GM18870 (cell line): ENCODE results near the gene AMD1.
"Not testable (repeated sequence)": the region's sequence is repeated elsewhere in the genome, so short reads cannot be mapped to it uniquely, and the experiment has no call there.

Experiments used
- ATAC-seq: cut with Tn5 transposase; IDR thresholded peaks from one replicate; pipeline ENCODE4 v1.9.1; 2021; ENCODE audit warnings: moderate library complexity; ENCODE audit not compliant: unreplicated experiment

The AMD1 gene

DNA sequence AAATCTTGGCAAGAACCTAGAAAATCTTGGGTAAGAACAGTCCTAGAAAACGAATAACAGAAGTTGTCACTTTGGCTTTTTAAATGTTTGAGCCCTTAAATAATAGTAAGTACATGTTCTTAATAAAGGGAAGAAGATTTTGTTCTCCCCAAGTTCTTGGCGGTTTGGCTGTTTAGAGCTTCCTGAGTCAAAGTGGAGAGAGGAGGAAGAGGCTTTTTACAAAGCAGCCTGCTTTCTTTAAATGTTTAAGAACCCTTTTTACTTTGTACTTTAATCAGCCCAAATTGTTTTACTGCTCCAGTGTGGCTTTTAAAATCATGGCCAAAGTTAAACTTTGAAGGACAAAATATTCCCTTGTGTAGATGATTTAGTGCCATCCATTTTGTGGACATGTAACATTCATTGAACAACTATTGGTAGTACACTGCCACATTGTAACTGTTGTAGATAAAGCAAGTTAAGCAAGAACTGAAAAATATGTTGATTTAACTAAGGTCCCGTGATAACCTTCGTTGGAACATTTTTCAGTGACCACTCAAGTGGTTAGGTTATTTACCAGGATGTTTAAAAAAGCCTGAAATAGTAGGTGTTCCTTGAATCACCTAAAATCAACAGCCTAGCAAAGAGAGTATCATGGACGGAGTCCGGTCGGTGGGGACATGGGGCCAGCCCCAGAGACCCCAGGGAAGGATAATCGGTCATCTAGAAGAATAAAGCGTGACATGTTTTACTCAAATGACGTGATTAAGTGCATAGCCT is 2.4 kb downstream of the AMD1 start:
- no peak for ATAC-seq

DNA sequence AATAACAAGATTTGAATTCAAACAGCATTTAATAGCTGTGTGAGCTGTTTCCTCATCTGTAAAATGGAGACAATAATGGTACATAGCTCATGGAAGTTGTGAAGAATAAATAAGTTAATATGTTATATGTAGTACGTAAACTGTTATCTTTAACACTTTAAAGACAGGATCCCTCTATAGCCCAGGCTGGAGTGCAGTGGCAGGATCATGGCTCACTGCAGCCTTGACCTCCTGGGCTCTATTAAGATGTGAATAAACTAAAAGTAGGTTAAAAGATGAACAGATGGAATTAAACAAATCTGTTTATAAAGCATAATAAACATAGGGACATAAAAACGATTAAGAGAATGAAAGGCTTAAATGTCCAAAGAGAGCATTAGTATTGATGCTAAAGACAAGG is 3.0 kb downstream of the AMD1 start:
- ATAC-seq, result no peak

DNA sequence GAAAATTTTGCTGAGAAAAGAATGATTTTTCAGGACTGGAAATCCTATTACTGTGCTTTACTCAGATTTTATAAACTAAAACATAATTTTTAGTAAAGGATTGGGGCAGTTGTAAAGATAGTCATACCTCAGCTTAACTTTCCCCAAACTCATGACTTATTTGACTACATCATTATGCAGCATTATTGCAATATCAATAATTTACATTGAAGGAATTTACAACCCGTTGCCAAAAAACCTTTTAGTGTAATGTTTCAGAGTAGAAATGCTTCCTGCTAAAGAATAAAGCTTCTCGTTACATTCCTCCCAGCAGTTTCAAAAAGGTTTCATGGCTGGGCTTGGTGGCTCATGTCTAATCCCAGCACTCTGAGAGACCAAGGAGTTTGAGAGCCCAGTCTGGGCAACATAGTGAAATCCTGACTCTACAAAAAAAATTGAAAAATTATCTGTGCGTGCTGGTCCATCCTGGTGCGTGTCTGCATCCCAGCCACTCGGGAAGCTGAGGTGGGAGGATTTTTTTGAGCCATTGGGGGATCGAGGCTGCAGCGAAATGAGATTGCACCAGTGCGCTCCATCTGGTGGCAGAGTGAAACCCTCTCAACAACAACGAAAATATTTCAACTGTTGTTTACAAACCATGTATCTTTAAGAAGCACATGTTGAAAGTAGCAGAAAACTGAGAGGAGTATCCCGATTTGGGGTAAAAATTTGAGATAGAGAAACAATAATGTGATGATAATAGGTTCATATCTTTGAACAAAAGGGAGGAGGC is 4.4 kb downstream of the AMD1 start:
- ATAC-seq, result no peak

DNA sequence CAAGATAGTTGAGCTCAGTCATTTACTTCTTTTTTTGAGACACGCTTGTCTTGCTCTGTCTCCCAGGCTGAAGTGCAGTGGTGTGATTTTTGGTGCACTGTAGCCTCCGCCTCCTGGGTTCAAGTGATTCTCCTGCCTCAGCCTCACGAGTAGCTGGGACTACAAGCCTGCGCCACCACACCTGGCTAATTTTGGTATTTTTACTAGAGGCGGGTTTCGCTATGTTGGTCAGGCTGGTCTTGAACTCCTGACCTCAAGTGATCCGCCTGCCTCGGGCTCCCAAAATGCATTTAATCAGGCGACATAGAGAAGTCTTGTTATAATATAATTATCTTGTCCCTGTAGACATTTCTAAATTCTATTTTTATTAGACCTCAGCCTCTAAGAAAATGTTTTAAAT is 6.1 kb downstream of the AMD1 start:
- ATAC-seq, result no peak

DNA sequence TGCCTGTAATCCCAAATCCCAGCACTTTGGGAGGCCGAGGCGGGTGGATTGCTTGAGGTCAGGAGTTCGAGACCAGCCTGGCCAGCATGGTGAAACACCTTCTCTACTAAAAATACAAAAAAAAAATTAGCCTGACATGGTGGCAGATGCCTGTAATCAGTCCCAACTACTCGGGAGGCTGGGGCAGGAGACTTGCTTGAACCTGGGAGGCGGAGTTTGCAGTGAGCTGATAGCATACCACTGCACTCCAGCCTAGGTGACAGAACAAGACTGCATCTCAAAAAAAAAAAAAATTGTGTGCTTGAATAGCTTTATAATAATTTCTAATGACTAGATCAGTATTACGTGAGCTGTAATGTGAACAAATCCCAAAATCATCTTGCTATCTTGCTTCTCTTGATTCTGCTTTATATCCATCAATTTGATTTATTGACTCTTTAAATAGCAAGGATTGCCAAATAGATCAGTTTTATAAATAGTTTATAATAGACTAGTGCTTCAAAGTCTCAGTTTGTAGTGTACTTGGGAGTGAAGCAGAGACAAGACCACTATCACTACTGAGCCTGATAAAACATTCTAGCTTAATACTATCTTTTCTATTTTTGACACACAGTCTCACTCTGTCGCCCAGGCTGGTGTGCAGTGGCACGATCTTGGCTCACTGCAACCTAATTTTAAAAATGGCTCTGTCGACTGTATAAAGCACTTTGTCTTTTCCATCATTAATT is 7.1 kb downstream of the AMD1 start:
- no peak for ATAC-seq

DNA sequence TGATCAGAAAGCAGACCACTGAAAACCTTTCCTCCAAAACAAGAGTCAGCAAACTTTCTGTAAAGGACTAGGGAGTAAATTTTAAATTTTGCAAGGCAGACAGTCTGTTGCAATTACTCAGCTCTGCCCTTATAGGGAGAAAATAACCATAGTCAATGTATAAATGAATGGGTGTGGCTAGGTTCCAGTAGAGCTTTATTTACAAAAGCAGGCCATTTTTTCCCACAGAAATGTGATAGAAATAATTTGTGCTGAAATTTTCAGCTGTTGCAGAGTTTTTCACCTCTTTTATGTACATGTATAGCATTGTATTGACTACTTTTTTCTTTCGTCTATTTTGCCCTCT is 7.7 kb downstream of the AMD1 start:
- no peak for ATAC-seq

DNA sequence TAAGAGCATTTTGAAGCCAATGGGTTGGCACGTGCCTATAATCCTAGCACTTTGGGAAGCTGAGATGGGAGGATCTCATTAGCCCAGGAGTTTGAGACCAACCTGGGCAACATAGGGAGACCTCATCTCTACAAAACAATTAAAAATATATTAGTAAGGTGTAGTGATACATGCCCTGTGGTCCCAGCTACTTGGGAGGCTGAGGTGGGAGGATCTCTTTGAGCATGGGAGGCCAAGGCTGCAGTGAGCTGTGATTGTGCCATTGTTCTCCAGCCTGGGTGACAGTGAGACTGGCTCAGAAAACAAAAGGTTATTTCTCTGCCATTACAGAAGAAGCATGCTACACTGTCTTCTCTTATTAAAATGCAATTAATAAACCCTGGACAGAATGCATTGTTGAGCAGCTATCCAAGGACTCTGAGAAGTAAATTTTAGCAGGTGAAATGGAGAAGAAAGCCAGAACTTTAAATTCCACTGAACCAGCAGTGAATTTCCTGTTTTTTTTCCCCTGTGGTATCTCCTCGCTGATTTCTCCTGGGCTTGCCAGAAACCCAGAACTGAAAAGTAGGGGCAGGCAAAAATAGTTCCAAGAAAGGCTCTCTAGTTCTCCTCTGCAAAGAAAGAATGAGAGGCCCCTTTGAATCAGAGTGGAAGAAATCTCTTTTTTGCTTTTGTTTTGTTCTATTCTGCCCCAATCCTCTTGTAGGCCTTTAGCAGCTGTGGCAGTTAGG is 8.4 kb downstream of the AMD1 start:
- ATAC-seq, result no peak

DNA sequence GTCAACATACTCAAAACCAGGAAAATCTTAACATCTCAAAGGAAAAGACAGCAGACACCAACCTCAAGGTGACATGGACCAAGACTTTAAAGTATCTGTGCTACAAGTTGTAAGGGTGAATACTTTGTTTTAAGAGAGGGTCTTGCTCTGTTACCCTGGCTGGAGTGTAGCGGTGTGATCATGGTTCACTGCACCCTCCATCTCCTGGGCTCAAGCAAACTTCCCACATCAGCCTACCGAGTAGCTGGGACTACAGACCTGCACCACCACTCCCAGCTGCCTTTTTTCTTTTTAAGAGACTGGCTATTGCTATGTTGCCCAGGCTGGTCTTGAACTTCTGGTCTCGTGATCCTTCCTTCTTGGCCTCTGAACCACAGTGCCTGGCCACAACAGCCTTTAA is 9.7 kb downstream of the AMD1 start:
- no peak for ATAC-seq

DNA sequence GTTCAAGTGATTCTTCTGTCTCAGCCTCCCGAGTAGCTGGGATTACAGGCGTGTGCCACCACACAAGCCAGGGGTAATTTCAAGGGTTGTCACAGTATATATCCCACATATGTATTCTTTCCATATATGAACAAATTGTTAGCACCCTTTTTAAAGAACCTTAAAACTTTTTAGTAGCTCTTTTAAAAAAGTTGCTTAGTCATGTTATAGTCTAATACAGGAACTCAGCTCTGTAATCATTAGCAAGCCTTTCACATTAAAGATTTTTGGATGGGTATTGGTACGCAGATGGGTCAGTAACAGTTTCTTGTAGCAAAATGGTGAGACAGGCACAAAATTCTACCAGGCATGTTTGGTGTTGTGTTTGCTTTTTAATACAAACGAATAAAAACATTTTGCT is 10.9 kb downstream of the AMD1 start:
- no peak for ATAC-seq

DNA sequence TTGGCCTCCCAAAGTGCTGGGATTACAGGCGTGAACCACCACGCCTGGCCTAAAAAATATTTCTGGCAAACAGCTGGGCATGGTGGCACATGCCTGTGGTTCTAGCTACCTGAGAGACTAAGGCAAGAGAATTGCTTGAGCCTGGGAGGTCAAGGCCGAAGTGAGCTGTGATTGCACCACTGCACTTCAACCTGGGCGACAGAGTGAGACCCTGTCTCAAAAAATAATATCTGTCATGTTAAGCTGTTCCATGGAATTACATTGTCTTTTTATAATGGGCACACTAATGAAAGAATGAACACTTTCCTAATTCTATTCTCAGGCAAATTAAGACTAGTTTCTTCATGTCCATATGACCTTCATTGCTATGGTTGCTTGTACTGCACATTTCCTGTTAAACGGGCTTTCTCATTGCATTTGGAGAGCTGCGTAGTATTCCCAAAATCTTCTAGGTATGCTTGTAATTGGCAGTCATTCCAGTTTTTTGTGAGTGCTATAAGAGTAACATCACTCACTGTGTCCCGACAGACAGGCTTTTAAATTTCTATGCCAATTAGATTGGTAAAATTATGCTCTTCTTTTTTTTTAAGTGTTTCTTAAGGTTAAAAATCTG is 12.1 kb downstream of the AMD1 start:
- no peak for ATAC-seq

DNA sequence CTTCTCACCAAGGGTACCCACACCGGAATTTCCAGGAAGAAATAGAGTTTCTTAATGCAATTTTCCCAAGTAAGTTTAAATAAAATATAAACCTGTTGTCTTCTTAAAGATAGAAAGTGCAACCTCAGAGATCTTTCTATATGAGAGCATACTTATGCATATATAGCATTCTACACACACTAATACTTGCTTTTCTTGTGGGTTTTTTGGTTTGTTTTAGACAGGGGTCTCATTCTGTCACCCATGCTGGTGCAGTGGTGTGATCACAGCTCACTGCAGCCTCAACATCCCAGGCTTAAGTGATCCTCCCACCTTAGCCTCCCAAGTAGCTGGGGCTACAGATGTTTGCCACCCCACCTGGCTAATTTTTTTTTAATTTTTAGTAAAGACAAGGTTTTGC is 15.7 kb downstream of the AMD1 start:
- ATAC-seq, result no peak

DNA sequence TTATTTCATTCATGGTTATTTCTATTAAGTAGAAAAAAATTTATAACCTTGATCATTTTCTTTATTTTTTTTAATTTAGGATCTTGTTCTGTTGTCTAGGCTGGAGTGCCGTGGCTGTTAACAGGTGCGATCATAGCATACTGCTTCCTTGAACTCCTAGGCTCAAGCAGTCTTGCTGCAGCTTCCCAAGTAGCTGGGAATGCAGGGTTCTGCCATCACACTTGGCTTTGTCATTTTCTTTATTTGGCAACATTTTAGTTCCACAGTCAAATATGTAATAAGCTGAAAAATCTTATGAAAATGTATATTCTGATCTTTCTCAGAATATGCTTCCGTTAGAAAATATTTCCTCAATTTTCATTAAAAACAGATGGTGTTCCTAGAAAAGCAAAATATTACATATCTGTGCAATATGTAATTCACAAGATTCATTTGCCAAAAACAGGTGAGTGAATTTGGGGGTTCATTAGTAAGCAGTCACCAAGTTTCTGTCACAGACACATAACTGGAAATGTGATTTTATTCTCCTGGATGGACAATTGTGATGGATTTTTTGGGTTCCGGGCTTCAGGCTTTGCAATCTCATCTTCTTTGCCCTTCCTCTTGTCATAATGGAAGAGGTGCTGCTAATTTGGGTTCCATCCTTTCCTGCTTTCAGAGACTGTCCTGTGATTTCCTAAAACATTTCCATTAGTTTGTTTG is 21.5 kb downstream of the AMD1 start:
- ATAC-seq, result no peak

DNA sequence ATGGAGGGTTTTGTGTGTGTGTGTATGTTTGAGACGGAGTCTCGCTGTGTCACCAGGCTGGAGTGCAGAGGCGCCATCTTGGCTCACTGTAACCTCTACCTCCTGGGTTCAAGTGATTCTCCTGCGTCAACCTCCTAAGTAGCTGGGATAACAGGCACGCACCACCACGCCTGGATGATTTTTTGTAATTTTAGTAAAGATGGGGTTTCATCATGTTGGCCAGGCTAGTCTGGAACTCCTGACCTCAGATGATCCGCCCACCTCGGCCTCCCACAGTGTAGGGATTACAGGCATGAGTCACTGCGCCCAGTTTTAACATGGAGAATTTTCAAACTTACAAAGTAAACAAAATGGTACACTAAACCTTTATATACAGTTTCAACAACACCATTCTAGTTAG is 22.8 kb downstream of the AMD1 start:
- no peak for ATAC-seq

DNA sequence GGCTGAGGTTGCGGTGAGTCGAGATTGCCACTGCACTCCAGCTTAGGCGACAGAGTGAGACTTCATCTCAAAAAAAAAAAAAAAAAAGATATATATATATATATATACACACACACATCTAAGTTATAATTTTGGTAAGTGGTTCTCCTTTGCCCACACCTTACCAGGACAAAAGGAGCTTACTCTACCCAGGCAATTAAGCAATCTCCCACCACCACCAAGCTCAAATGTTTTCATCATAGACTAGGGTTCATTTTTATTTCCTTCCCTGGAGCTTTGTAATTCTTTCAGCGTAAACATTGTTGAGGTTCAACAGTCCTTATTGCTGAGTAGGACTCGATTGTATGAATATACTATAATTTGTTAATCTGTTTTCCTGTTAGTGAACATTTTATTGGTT is 23.5 kb downstream of the AMD1 start:
- ATAC-seq, result no peak

DNA sequence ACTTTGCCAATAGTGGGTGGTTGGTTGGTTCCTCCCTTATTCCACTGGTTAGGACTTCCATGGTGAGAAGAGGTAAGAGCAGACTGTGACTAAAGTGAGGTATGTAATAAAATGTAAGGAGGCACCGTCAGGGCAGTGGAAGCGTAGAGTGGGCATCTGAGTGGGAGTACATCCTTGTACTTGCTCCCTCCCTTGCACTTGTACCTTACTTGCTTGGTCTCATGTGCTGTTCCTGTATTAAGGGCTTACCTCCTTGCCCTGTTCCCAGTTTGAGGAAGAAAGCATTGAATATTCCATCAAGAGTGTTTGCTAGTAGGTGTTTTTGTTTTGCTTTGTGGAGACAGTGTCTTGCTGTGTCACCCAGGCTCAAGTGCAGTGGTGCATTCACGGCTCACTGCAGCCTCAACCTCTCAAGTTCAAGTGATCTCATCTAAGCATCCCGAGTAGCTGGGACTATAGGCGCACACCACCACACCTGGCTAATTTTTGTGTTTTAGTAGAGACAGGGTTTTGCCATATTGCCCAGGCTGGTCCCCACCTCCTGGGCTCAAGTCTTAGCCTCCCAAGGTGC is 25.5 kb downstream of the AMD1 start:
- no peak for ATAC-seq

DNA sequence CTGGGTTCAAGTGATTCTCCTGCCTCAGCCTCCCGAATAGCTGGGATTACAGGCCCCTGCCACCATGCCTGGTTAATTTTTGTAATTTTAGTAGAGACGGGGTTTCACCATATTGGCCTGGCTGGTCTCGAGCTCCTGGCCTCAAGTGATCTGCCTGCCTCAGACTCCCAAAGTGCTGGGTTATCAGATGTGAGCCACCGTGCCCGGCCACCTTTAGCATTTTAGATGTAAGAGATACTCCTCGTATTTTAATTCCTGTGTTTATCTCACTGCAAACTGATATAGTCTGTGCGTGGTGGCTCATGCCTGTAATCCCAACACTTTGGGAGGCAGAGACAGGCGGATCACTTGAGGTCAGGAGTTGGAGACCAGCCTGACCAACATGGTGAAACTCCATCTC is 27.0 kb downstream of the AMD1 start:
- not testable (repeated sequence) for ATAC-seq

DNA sequence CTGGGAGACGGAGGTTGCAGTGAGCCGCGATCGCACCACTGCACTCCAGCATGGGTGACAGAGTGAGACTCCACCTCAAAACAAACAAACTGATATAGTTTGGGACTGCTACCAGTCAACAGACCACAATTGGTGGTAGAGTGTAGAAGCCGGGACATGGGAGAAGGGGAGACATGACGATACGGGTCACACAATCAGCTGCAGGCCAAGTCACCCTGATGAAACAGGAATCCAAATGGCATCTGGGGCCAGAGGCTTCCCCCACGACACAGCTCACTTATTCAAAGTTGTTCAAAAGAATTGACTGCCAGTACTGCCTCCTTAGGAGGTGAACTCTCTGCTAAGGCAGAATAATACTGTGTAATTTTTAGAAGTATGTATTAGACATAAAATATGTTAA is 27.5 kb downstream of the AMD1 start:
- ATAC-seq, result no peak

DNA sequence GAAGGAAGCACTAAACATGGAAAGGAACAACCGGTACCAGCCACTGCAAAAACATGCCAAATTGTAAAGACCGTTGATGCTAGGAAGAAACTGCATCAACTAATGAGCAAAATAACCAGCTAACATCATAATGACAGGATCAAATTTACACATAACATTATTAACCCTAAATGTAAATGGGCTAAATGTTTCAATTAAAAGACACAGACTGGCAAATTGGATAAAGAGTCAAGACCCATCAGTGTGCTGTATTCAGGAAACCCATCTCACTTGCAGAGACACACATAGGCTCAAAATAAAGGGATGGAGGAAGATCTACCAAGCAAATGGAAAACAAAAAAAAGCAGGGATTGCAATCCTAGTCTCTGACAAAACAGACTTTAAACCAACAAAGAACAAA is 31.7 kb downstream of the AMD1 start:
- ATAC-seq, result not testable (repeated sequence)

DNA sequence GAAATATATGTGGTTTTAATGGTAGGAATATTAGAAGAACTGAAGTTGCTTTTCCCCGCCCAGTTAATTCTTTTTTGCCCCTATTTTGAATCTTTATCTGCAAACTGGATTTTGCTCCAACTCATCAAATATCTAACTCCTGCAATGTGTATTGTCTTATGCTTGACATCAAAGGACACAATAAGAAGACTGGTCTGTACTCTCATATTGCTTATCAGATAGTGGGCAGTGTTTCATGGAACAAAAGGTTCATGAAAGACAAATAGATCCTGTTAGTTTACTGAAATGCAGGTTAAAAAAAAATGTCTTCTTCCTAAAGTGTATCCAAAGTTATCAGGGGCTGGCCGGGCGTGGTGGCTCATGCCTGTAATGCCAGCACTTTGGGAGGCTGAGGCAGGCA is 56.2 kb downstream of the AMD1 start:
- ATAC-seq, result no peak

DNA sequence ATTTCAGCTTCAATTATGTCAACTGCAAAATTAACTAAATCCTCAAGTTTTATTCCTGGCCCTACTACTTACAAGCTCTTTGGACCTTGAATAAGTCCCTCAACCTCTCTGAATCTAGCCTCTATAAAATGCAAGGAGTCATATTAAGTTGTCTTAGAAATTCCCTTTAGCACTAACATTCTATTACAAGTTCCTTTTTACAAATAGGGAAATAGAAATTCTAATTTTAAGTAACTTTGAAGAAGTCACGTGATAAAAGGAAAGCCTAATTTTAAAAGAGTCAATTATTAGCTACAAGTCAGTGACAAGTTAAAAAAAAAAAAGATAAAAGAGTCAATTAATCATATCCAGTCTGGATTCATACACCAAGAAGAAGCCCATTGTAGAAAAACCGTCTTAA is 59.3 kb downstream of the AMD1 start:
- no peak for ATAC-seq
